Thoracic aorta (tissue), 2 donors: Measurements from ENCODE around the gene LAMP2. TPM values are rescaled to one million over a fixed set of nuclear protein-coding genes. Genes with fewer than 3 reads are reported as not detected.
A peak's percentile ranks its signal among the peaks of the same experiment; 100 is the strongest.
"Not testable (repeated sequence)": the region's sequence is repeated elsewhere in the genome, so short reads cannot be mapped to it uniquely, and the experiment has no call there.

Experiments used
- ATAC-seq: fragments of 150-250 bp; one replicate; pipeline ENCODE4 v1.8.0; 2017; ENCODE audit warnings: low read depth; ENCODE audit not compliant: insufficient number of reproducible peaks, low FRiP score
- DNase-seq: peaks from one replicate; pipeline ENCODE4 v3.0.0-alpha.2; 2020; ENCODE audit warnings: low spot score
- H3K27ac ChIP-seq, 2 donors: fragments of 200-600 bp; sonication (generic); 1 replicate in 1 of 2; 2 replicates in 1 of 2; pipeline ENCODE4 v1.5.1; 2016; ENCODE audit warnings: mild to moderate bottlenecking in 2 of 2, moderate library complexity in 2 of 2
- H3K27me3 ChIP-seq: fragments of 200-600 bp; sonication (generic); replicated peaks from 2 replicates; pipeline ENCODE4 v1.6.0; 2016; ENCODE audit warnings: mild to moderate bottlenecking; ENCODE audit not compliant: insufficient read depth
- H3K36me3 ChIP-seq: fragments of 200-600 bp; sonication (generic); one replicate; pipeline ENCODE4 v1.5.1; 2016
- H3K4me1 ChIP-seq, 2 donors: fragments of 200-600 bp; sonication (generic); 1 replicate in 1 of 2; 2 replicates in 1 of 2; pipeline versions ENCODE4 v1.5.1 to v1.6.0; 2016; ENCODE audit warnings: low read depth in 2 of 2, mild to moderate bottlenecking in 1 of 2; ENCODE audit not compliant: control insufficient read depth in 1 of 2
- H3K4me3 ChIP-seq: fragments of 200-600 bp; sonication (generic); 2 replicates; pipeline ENCODE4 v1.5.1; 2016; ENCODE audit warnings: mild to moderate bottlenecking
- H3K9me3 ChIP-seq: fragments of 200-600 bp; sonication (generic); 2 replicates; pipeline ENCODE4 v1.5.1; 2016
- total RNA-seq, 2 donors: library from RNA; depleted of rRNA; stranded (reverse); fragments of >200 nt; gene quantifications; one replicate each; pipeline versions ENCODE4 v1.1.0 to v1.2.3, GENCODE V29; 2016
- TF ChIP-seq, protein P1 (sequence below): fragments of 200-600 bp; sonication (generic); IDR thresholded peaks from one replicate; pipeline ENCODE4 v1.5.1; 2019; ENCODE audit warnings: antibody characterized with exemption

LAMP2 gene
- total RNA-seq, 2 donors from 2014 or later: 81.3 to 118 TPM

DNA sequence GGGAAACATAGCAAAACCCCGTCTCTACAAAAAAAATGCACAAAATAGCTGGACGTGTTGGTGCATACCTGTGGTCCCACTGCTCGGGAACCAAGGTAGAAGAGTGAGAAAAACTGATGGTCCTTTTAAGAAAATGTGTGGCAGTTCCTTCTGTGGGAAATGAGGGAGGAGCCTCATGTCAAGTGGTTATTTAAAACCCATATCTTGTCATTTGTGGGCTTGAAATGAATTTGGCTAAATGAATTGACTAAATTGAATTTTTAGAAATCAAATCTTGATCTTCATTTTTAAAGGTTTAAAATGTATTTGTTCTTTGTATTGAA, 16.2 kb upstream of the LAMP2 start:
- H3K27ac ChIP-seq: peak overlapping the region; percentile 85 to 86
- H3K4me3 ChIP-seq: peak overlapping the region; percentile 77
- no peaks in the 10 kb centered on the region for H3K4me1 ChIP-seq
- TF ChIP-seq, protein P1, sequence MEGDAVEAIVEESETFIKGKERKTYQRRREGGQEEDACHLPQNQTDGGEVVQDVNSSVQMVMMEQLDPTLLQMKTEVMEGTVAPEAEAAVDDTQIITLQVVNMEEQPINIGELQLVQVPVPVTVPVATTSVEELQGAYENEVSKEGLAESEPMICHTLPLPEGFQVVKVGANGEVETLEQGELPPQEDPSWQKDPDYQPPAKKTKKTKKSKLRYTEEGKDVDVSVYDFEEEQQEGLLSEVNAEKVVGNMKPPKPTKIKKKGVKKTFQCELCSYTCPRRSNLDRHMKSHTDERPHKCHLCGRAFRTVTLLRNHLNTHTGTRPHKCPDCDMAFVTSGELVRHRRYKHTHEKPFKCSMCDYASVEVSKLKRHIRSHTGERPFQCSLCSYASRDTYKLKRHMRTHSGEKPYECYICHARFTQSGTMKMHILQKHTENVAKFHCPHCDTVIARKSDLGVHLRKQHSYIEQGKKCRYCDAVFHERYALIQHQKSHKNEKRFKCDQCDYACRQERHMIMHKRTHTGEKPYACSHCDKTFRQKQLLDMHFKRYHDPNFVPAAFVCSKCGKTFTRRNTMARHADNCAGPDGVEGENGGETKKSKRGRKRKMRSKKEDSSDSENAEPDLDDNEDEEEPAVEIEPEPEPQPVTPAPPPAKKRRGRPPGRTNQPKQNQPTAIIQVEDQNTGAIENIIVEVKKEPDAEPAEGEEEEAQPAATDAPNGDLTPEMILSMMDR: no peak
- no peaks in the 10 kb centered on the region for H3K9me3 ChIP-seq
- H3K27me3 ChIP-seq: no peaks in the 10 kb centered on the region
- no peaks in the 10 kb centered on the region for H3K36me3 ChIP-seq
- DNase-seq (no peak), ATAC-seq (no peak)

DNA sequence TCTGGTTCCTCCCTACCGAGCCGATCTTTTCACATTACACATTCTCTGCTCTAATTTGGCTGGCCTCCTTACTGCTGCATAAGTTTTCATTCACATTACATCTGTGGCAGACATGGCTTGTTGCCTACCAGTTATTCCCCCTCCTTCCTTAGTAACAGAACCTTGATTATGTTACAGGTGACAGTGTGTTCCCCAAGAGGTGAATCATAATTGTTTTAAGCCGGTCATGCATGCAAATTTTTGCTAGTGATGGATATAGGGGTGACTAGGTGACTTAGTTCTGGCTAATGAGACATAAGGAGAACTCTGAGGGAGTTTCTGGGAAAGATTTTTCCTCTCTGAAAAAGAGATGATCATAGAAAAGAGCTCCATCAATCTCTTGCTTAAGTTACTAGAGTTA, 8.4 kb upstream of the LAMP2 start:
- no peak overlapping the region for H3K27ac ChIP-seq
- H3K36me3 ChIP-seq: no peaks in the 10 kb centered on the region
- TF ChIP-seq, protein P1: no peak
- DNase-seq (no peak), ATAC-seq (no peak)
- H3K9me3 ChIP-seq: no peaks in the 10 kb centered on the region
- H3K4me3 ChIP-seq: no peak overlapping the region
- H3K27me3 ChIP-seq: no peaks in the 10 kb centered on the region
- H3K4me1 ChIP-seq: no peaks in the 10 kb centered on the region

DNA sequence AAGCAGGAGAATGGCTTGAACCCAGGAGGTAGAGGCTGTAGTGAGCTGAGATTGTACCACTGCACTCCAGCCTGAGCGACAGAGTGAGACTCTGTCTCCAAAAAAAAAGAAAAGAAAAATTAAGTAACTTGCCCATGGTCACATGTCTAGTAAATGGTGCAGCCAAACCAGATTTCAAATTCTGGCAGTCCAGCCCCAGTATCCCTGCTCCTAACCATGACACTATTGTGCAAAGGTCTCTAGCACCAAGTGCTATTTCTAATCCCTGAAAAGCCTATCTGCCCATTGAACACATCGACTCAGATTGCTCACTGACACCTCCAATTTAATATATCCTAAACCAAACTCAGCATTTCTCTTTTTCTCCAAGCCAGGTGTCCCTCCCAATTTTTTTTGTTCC, 7.6 kb upstream of the LAMP2 start:
- ATAC-seq: no peak
- Histone ChIP-seq H3K27ac (no peak overlapping the region), H3K4me1 (no peaks in the 10 kb centered on the region), H3K36me3 (no peaks in the 10 kb centered on the region), H3K27me3 (no peaks in the 10 kb centered on the region), H3K9me3 (no peaks in the 10 kb centered on the region), H3K4me3 (no peak overlapping the region)
- no peak for DNase-seq
- TF ChIP-seq, protein P1: no peak

DNA sequence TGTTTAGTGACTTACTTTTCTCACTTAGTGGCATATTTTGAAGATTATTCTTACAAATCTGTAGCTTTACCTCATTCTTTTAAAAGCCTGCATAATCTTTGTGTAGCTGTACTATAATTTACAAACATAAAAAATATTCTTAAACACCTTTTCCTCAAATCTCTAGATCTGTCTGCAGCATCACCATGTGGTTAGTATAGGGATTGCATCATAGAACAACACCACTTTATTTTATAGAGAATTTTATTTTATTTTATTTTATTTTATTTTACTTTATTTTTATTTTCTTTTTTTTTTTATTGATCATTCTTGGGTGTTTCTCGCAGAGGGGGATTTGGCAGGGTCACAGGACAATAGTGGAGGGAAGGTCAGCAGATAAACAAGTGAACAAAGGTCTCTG, 6.4 kb upstream of the LAMP2 start:
- H3K4me1 ChIP-seq, H3K4me3 ChIP-seq, DNase-seq, H3K27me3 ChIP-seq, ATAC-seq, H3K9me3 ChIP-seq, H3K36me3 ChIP-seq, H3K27ac ChIP-seq: not testable (repeated sequence)
- TF ChIP-seq, protein P1: peak; percentile 32

DNA sequence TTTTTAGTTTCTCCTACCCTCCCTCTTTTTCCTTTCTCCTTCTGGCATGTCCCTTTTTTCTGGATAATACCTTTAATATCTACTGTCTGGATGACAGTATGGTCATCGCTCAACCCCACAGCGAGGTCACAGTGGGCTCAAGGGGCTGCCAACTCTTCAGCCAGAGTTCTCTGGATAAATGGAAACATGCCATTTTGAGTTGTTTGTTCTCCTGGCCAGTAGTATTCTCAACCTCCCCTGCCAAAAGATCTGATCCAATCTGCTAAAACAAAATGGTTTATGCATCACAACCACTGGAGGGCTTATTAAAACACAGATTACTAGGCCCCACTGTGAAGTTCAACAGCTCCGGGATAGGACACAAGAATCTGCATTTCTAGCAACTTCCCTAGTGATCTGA, 5.0 kb upstream of the LAMP2 start:
- Histone ChIP-seq H3K27me3 (no peaks in the 10 kb centered on the region), H3K4me3 (no peak overlapping the region), H3K4me1 (no peaks in the 10 kb centered on the region), H3K36me3 (no peaks in the 10 kb centered on the region), H3K27ac (no peak overlapping the region), H3K9me3 (no peaks in the 10 kb centered on the region)
- TF ChIP-seq, protein P1: no peak
- no peak for DNase-seq
- no peak for ATAC-seq

DNA sequence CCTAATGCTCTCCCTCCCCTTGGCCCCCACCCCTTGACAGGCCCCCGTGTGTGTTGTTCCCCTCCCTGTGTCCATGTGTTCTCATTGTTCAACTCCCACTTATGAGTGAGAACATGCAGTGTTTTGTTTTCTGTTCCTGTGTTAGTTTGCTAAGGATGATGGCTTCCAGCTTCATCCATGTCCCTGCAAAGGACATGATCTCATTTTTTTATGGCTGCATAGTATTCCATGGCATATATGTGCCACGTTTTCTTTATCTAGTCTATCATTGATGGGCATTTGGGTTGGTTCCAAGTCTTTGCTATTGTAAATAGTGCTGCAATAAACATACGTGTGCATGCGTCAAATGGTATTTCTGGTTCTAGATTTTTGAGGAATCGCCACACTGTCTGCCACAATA, 561 bp upstream of the LAMP2 start:
- not testable (repeated sequence) for DNase-seq, ATAC-seq, H3K36me3 ChIP-seq, H3K27me3 ChIP-seq, H3K27ac ChIP-seq, H3K9me3 ChIP-seq, H3K4me1 ChIP-seq
- H3K4me3 ChIP-seq: peak overlapping the region; percentile 91
